Measurements from ENCODE around the gene CLDN18. TPM values are rescaled to one million over a fixed set of nuclear protein-coding genes. Genes with fewer than 3 reads are reported as not detected.

Gene CLDN18
- total and polyA plus RNA-seq, 9 of the 15 experiments (the other 6 are each of a cell fraction or from before 2014, with no cell fraction given): 0.11 TPM; not detected in 8

GRCh38 chr3:138025553-138025952, 15.6 kb downstream of the CLDN18 start:
- H3K27me3 ChIP-seq (ENCODE audit: control insufficient read depth in 2 of 2, insufficient read depth in 2 of 2, low read length in 2 of 2): no peaks in the 10 kb centered on the region; a peak in 2 of 5 replicates
- ChIA-PET CTCF (ENCODE audit: low intra/inter-chr PET ratio) (no interaction called here), POLR2A (no interaction called here)
- no peaks in the 10 kb centered on the region for H3K79me2 ChIP-seq (ENCODE audit: control insufficient read depth, insufficient read depth, low read length)
- ATAC-seq: no peak
- H4K20me1 ChIP-seq (replicated peaks; ENCODE audit: control insufficient read depth, insufficient read depth, low read length): no peaks in the 10 kb centered on the region
- H3K4me1 ChIP-seq (replicated peaks in 1 of 2; ENCODE audit: control insufficient read depth in 2 of 2, insufficient read depth in 2 of 2, low read length in 2 of 2): no peaks in the 10 kb centered on the region
- no peaks in the 10 kb centered on the region for H3K9me3 ChIP-seq (replicated peaks; ENCODE audit: control insufficient read depth, insufficient read depth, low read depth, low read length)
- H3K4me2 ChIP-seq (ENCODE audit: insufficient read depth, low read length): no peak overlapping the region
- in situ Hi-C loops (cut with MboI) (no loop called here), intact Hi-C loops (cut with micrococcal nuclease) (no loop called here)
- no peak for TF ChIP-seq ZNF511 (CRISPR knock-in tag; IDR thresholded peaks at IDR 0.05)
- TF ChIP-seq FOXA1 (IDR thresholded peaks at IDR 0.05; ENCODE audit: borderline replicate concordance): no peak
- TF ChIP-seq SAP30 (IDR thresholded peaks at IDR 0.05; ENCODE audit: borderline replicate concordance, insufficient read depth, low read depth, low read length, poor library complexity, severe bottlenecking): no peak
- TF ChIP-seq SMARCC2 (IDR thresholded peaks at IDR 0.05; ENCODE audit: low read depth): no peak
- TF ChIP-seq ZNF280A (IDR thresholded peaks at IDR 0.05; ENCODE audit: low read depth, partially characterized antibody): no peak
- TF ChIP-seq RBM15 (IDR thresholded peaks at IDR 0.05; ENCODE audit: insufficient read depth, low read length): no peak
- no peak for TF ChIP-seq SRF (CRISPR knock-in tag; IDR thresholded peaks at IDR 0.05)
- TF ChIP-seq ZNF197 (CRISPR knock-in tag; IDR thresholded peaks at IDR 0.05; ENCODE audit: low read depth): no peak
- TF ChIP-seq ZNF778 (CRISPR knock-in tag; IDR thresholded peaks at IDR 0.05): no peak
- no peak for TF ChIP-seq KLF13 (tag; IDR thresholded peaks at IDR 0.05; ENCODE audit: borderline replicate concordance, low read depth)
- no peak overlapping the region for H3K4me3 ChIP-seq
- no peaks in the 10 kb centered on the region for H3K9me1 ChIP-seq (ENCODE audit: control insufficient read depth, insufficient read depth, low read length)
- no TSS peak for BruUV-seq (replicated peaks)
- H3K36me3 ChIP-seq (ENCODE audit: control insufficient read depth, insufficient read depth, low read length): no peaks in the 10 kb centered on the region
- H2AFZ ChIP-seq (ENCODE audit: low read depth, low read length): no peak overlapping the region
- H3K9ac ChIP-seq (ENCODE audit: insufficient read depth in 1 of 2, low read depth in 2 of 2, low read length in 2 of 2): no peak overlapping the region
- H3K27ac ChIP-seq (ENCODE audit: extremely low read depth, low read depth, low read length): no peak overlapping the region
- no peak for DNase-seq (ENCODE audit: extremely low read depth in 1 of 4, low spot score in 3 of 4)
- no peak for FAIRE-seq
